ENCODE results near the gene KCTD3. TPM values are rescaled to one million over a fixed set of nuclear protein-coding genes. Genes with fewer than 3 reads are reported as not detected.

KCTD3 gene
- total and polyA plus RNA-seq, 10 of the 15 experiments (the other 5 are each of a cell fraction or from before 2014, with no cell fraction given) = 3.6 to 19.8 (median 10.7) TPM

- Histone ChIP-seq H3K36me3 (ENCODE audit: control insufficient read depth in 2 of 2, insufficient read depth in 2 of 2, low read length in 1 of 2) (no peaks in the 10 kb centered on the region), H3K27me3 (replicated peaks in 1 of 2; ENCODE audit: control insufficient read depth in 2 of 2, insufficient read depth in 2 of 2, low read length in 1 of 2) (no peaks in the 10 kb centered on the region), H3K4me1 (ENCODE audit: control insufficient read depth, insufficient read depth, low read length) (no peaks in the 10 kb centered on the region), H3K27ac (ENCODE audit: control insufficient read depth, insufficient read depth) (no peak overlapping the region), H2AFZ (ENCODE audit: control insufficient read depth, low read depth, low read length) (no peak overlapping the region), H3K4me3 (no peak overlapping the region), H3K4me2 (ENCODE audit: control insufficient read depth, insufficient read depth) (no peak overlapping the region), H3K79me2 (ENCODE audit: control insufficient read depth, insufficient read depth, low read length) (no peaks in the 10 kb centered on the region), H3K9ac (ENCODE audit: control insufficient read depth, insufficient read depth, low read length) (no peak overlapping the region), H3K9me3 (replicated peaks; ENCODE audit: control insufficient read depth, insufficient read depth, low read length) (no peaks in the 10 kb centered on the region; the same call in 2 of the 3 replicates), H4K20me1 (ENCODE audit: control insufficient read depth, insufficient read depth) (no peaks in the 10 kb centered on the region)
- no peak for TF ChIP-seq ATF2 (IDR thresholded peaks at IDR 0.05; ENCODE audit: low read length)
- TF ChIP-seq KAT2A (conservative IDR thresholded peaks at IDR 0.05; ENCODE audit: control insufficient read depth, low read depth, low read length) = no peak
- no peak for TF ChIP-seq SREBF2 (IDR thresholded peaks at IDR 0.05; ENCODE audit: low read length)
- TF ChIP-seq ZNF207 (IDR thresholded peaks at IDR 0.05; ENCODE audit: borderline replicate concordance) = no peak
- TF ChIP-seq HDAC6 (IDR thresholded peaks at IDR 0.05; ENCODE audit: unreplicated experiment) = no peak
- TF ChIP-seq RELA (IDR thresholded peaks at IDR 0.05; ENCODE audit: borderline replicate concordance, partially characterized antibody) = no peak
- TF ChIP-seq NBN (IDR thresholded peaks at IDR 0.05) = no peak
- no peak for TF ChIP-seq CHD4 (IDR thresholded peaks at IDR 0.05)
- no peak for TF ChIP-seq RB1 (IDR thresholded peaks at IDR 0.05; ENCODE audit: borderline replicate concordance)
- no peak for TF ChIP-seq PML (IDR thresholded peaks at IDR 0.05; ENCODE audit: low read length)
- TF ChIP-seq YY1 (IDR thresholded peaks at IDR 0.05; ENCODE audit: low read depth, low read length) = no peak
- TF ChIP-seq SKIL (IDR thresholded peaks at IDR 0.05; ENCODE audit: low read depth, poor library complexity, severe bottlenecking) = no peak
- no peak for TF ChIP-seq NFIC (IDR thresholded peaks at IDR 0.05; ENCODE audit: low read depth, low read length)
- TF ChIP-seq GATAD2B (conservative IDR thresholded peaks at IDR 0.05; ENCODE audit: low read depth) = no peak
- no peak for TF ChIP-seq KLF5 (IDR thresholded peaks at IDR 0.05; ENCODE audit: partially characterized antibody)
- no peak for TF ChIP-seq NR2C2 (IDR thresholded peaks at IDR 0.05; ENCODE audit: borderline replicate concordance, control insufficient read depth, insufficient read length, low read depth)
- TF ChIP-seq ZNF217 (IDR thresholded peaks at IDR 0.05) = no peak
- TF ChIP-seq GABPA (IDR thresholded peaks at IDR 0.05; ENCODE audit: low read depth) = no peak
- TF ChIP-seq TCF12 (IDR thresholded peaks at IDR 0.05; ENCODE audit: low read depth, low read length) = no peak
- ChIA-PET POLR2A (interaction anchor here (1.3 kb wide), 1 partner anchor 10 kb away, joined by 4 read pairs; no protein-coding TSS in a partner anchor), CTCF (interaction anchor here (0.7 kb wide), 1 partner anchor 664 kb away, joined by 3 read pairs; no protein-coding TSS in a partner anchor), RAD21 (ENCODE audit: unreplicated experiment) (no interaction called here), SMC1A (ENCODE audit: uncharacterized antibody, unreplicated experiment) (interaction anchor here (0.6 to 1.7 kb wide), 3 partner anchors 9 to 1190 kb away, joined by 4 to 7 read pairs (median 5); partner anchors contain the start of gene KCTD3)
- 100% methylated on average over 1 of the region's 1 CpG for WGBS (ENCODE audit: insufficient coverage, insufficient replicate concordance, low lambda C conversion rate, missing lambda C conversion rate)
- ATAC-seq = no peak
- no peak for FAIRE-seq
- in situ Hi-C loops (cut with MboI) = no loop called here
- intact Hi-C loops (cut with micrococcal nuclease; ENCODE audit: unreplicated experiment) = no loop called here
- BruUV-seq (replicated peaks) = no TSS peak
- no peak for DNase-seq (ENCODE audit: low read depth, low spot score)
These were observed 9.6 kb upstream of the KCTD3 start for GRCh38 chr1:215557504-215557903.
